Natural killer cell (primary cell): ENCODE data around the gene ARHGAP36. TPM values are rescaled to one million over a fixed set of nuclear protein-coding genes. Genes with fewer than 3 reads are reported as not detected.

Experiments used
- ATAC-seq, 3 donors: fragments of 150-1000 bp in 2 of 3; fragments of 200-7000 bp in 1 of 3; cut with Tn5 transposase; 1 replicate in 1 of 3; 2 replicates in 2 of 3; pipeline ENCODE4 v1.10.0; 2021; ENCODE audit warnings: mild to moderate bottlenecking in 2 of 3, moderate library complexity in 2 of 3
- DNase-seq, 2 donors: peaks; one replicate each; pipeline versions ENCODE4 v3.0.0 to v3.0.0-alpha.2; 2013 to 2021; ENCODE audit warnings: mixed read lengths in 1 of 2
- H3K27ac ChIP-seq: one replicate; pipeline ENCODE4 v1.5.1; 2013; ENCODE audit warnings: mild to moderate bottlenecking, low read length
- H3K27me3 ChIP-seq: one replicate; pipeline ENCODE4 v1.6.1; 2013; ENCODE audit warnings: low read length; ENCODE audit not compliant: control insufficient read depth, insufficient read depth
- H3K36me3 ChIP-seq: one replicate; pipeline ENCODE4 v1.6.1; 2013; ENCODE audit warnings: low read length; ENCODE audit not compliant: control insufficient read depth, insufficient read depth
- H3K4me1 ChIP-seq: one replicate; pipeline ENCODE4 v1.6.1; 2013; ENCODE audit warnings: low read length; ENCODE audit not compliant: control insufficient read depth, insufficient read depth
- H3K4me3 ChIP-seq: one replicate; pipeline ENCODE4 v1.5.1; 2013; ENCODE audit warnings: low read length
- H3K9me3 ChIP-seq: one replicate; pipeline ENCODE4 v1.6.1; 2013; ENCODE audit warnings: low read length; ENCODE audit not compliant: control insufficient read depth, insufficient read depth
- H3K27ac Mint-ChIP-seq, 2 donors: one replicate each; pipeline ENCODE4 v1.8.0; 2022; ENCODE audit warnings: mild to moderate bottlenecking in 2 of 2, mixed read lengths in 2 of 2, moderate library complexity in 1 of 2
- H3K27me3 Mint-ChIP-seq, 2 donors: one replicate each; pipeline ENCODE4 v1.8.0; 2022; ENCODE audit warnings: low read depth in 2 of 2, mixed read lengths in 2 of 2
- H3K36me3 Mint-ChIP-seq: one replicate; pipeline ENCODE4 v1.8.0; 2022; ENCODE audit warnings: mixed read lengths
- H3K4me1 Mint-ChIP-seq, 2 donors: one replicate each; pipeline ENCODE4 v1.8.0; 2022; ENCODE audit warnings: mixed read lengths in 2 of 2
- H3K4me3 Mint-ChIP-seq: one replicate; pipeline ENCODE4 v1.8.0; 2022; ENCODE audit warnings: mild to moderate bottlenecking, moderate library complexity, mixed read lengths
- H3K9me3 Mint-ChIP-seq, 2 donors: one replicate each; pipeline ENCODE4 v1.8.0; 2022; ENCODE audit warnings: mixed read lengths in 2 of 2
- CTCF ChIP-seq: fragments of 200-600 bp; IDR thresholded peaks from one replicate; pipeline ENCODE4 v1.8.0; 2022; ENCODE audit warnings: antibody characterized with exemption
- WGBS: methylation state at CpG from one replicate; pipeline ENCODE4 v1.1.7; 2013; ENCODE audit warnings: missing lambda C conversion rate; ENCODE audit not compliant: insufficient coverage; 5-methylcytosine and 5-hydroxymethylcytosine counted together
- intact Hi-C: fragments of 100-400 bp; cut with micrococcal nuclease; formaldehyde crosslinking; loops from one replicate; pipeline ENCODE4 v1.14.2; 2022
- total RNA-seq, 4 donors: library from RNA; stranded (reverse); fragments of 120-200 nt in 1 of 4; gene quantifications; one replicate each; pipeline versions ENCODE4 v1.2.3 to v1.2.4, GENCODE V29; 2013 to 2022

Gene ARHGAP36
- total RNA-seq, 3 donors from 2014 or later (not counting 1 experiment from before 2014, with no cell fraction given) = not detected

DNA sequence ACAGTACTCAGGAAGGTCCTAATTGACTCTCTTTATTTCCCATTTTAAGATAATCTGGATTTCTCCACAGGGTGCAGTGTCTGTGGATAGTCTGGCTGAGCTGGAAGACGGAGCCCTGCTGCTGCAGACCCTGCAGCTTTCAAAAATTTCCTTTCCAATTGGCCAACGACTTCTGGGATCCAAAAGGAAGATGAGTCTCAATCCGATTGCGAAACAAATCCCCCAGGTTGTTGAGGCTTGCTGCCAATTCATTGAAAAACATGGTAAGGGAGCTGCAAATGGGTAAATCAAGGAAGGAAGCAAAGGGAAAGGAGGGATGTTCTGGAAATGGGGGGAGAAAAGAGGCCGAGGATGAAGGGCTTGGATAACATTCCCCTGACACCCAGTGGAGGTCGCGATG is 26.0 kb downstream of the ARHGAP36 start:
- TF ChIP-seq CTCF = no peak
- Histone ChIP-seq H3K4me3 (no peak overlapping the region), H3K9me3 (no peaks in the 10 kb centered on the region), H3K27me3 (peaks cover 3% of the 10 kb centered on the region), H3K27ac (no peak overlapping the region), H3K4me1 (no peaks in the 10 kb centered on the region), H3K36me3 (no peaks in the 10 kb centered on the region)
- Mint-ChIP-seq H3K4me3 (no peak overlapping the region), H3K36me3 (no peaks in the 10 kb centered on the region), H3K27ac (no peak overlapping the region), H3K9me3 (no peaks in the 10 kb centered on the region), H3K27me3 (peaks cover 29 to 88% of the 10 kb centered on the region in 2 donors), H3K4me1 (no peaks in the 10 kb centered on the region)
- DNase-seq = no peak
- intact Hi-C loops = no loop called here
- 11% methylated on average over 7 of the region's 7 CpGs for WGBS
- no peak for ATAC-seq

GRCh38 chrX:131136776-131137175 is 78.6 kb downstream of the ARHGAP36 start:
- no peak for ATAC-seq
- H3K4me3 ChIP-seq = no peak overlapping the region
- no peak for TF ChIP-seq CTCF

GRCh38 chrX:131139072-131139471 is 80.9 kb downstream of the ARHGAP36 start:
- Histone ChIP-seq H3K36me3 (no peaks in the 10 kb centered on the region), H3K4me3 (no peak overlapping the region), H3K4me1 (no peaks in the 10 kb centered on the region), H3K27me3 (no peaks in the 10 kb centered on the region), H3K9me3 (no peaks in the 10 kb centered on the region), H3K27ac (no peak overlapping the region)
- 83% methylated on average over 1 of the region's 2 CpGs for WGBS
- no peak overlapping the region for H3K27ac Mint-ChIP-seq
- intact Hi-C loops = no loop called here
- H3K4me1 Mint-ChIP-seq = no peaks in the 10 kb centered on the region
- H3K36me3 Mint-ChIP-seq = no peaks in the 10 kb centered on the region
- no peaks in the 10 kb centered on the region for H3K27me3 Mint-ChIP-seq
- DNase-seq = no peak
- TF ChIP-seq CTCF = no peak
- H3K4me3 Mint-ChIP-seq = no peak overlapping the region
- ATAC-seq = peak in 1 of 3 donors; percentile 22
- H3K9me3 Mint-ChIP-seq = no peaks in the 10 kb centered on the region

More at GRCh38 chrX:131136776-131137175, 78.6 kb downstream of the ARHGAP36 start:
- H3K27me3 Mint-ChIP-seq = no peaks in the 10 kb centered on the region
- no peaks in the 10 kb centered on the region for H3K27me3 ChIP-seq
- H3K36me3 Mint-ChIP-seq = no peaks in the 10 kb centered on the region
- intact Hi-C loops = no loop called here
- H3K27ac ChIP-seq = no peak overlapping the region
- H3K9me3 Mint-ChIP-seq = no peaks in the 10 kb centered on the region
- WGBS = 94% methylated on average over 15 of the region's 27 CpGs
- no peaks in the 10 kb centered on the region for H3K9me3 ChIP-seq
- no peak overlapping the region for H3K4me3 Mint-ChIP-seq
- no peaks in the 10 kb centered on the region for H3K4me1 ChIP-seq
- H3K4me1 Mint-ChIP-seq = no peaks in the 10 kb centered on the region
- DNase-seq = no peak
- H3K36me3 ChIP-seq = no peaks in the 10 kb centered on the region
- H3K27ac Mint-ChIP-seq = no peak overlapping the region

Other genes starting within 250 kb of the ARHGAP36 start
- gene ENOX2, start 155.1 kb upstream of the ARHGAP36 start, total RNA-seq = 10 to 100 TPM in 2 of 3 donors, 1 to 10 TPM in 1; 9.3 to 14.7 (median 13.3) TPM
- gene IGSF1, start 231.0 kb downstream of the ARHGAP36 start, total RNA-seq = not detected